ENCODE measurements around the gene KIZ.

KIZ gene

GRCh38 chr20:21181028-21181427 is 55.1 kb downstream of the KIZ start:
- DNase-seq, result no peak

GRCh38 chr20:21182832-21183563 is 57.1 kb downstream of the KIZ start:
- DNase-seq, result no peak

GRCh38 chr20:21183722-21184121 is 57.8 kb downstream of the KIZ start:
- no peak for DNase-seq

DNA sequence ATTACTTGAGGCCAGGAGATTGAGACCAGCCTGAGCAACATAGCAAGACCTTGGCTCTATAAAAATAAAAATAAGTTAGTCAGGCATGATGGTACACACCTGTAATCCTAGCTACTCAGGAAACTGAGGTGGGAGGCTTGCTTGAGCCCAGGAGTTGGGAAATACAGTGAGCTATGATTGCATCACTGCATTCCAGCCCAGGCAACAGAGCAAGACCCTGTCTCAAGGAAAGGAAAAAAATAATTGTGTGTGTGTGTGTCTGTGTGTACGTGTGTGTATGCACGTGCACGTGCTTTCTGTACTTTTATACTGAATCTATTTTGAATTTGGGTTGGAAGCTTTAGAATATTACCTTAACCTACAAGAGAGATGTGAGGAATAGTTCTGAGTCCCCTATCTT is 58.9 kb downstream of the KIZ start:
- DNase-seq, result no peak

GRCh38 chr20:21185849-21186248 is 60.0 kb downstream of the KIZ start:
- no peak for DNase-seq

- peak in 1 of 2 donors; percentile 2 for DNase-seq
These were observed 64.1 kb downstream of the KIZ start for GRCh38 chr20:21189761-21190523.

- no peak for DNase-seq
These were observed 65.0 kb downstream of the KIZ start for GRCh38 chr20:21190869-21191268.

DNA sequence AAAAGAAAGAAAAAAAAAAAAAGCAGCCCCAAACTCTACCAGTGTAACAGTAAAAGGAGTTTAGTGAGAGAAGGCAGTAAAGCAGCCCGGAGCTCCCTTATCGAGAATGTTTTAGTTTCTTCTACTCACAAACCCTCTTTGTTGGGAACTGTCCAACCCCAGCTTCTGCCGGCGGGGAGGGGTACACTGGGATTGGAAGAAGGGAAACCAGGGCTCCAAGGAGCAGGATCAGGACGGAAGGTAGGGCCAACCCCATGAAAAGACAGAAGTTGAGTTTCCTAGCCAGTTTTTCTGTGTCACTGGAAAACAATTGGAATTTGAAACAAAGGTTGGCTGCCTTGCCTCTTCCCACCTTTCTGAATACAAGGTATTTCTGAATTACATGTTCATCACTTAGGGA is 66.0 kb downstream of the KIZ start:
- DNase-seq, result no peak

DNA sequence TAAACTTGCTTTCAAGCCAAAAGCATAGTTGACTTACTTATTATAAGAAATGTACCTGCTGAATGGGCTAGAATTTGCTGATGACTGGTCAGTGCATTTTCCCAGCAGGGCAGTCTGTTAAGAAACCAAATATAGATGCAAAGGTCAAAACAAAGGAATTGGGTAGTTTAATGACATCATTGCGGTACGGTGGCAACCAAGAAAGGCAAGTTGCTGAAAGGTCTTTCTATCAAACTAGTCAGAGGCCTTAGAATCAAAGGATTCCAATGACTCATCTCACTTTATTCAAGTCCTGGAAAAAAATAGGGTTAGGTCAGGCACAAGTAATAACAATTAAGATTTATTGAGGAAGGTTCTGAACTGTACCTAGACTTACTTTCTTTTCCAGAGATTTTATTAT is 76.4 kb downstream of the KIZ start:
- no peak for DNase-seq

DNA sequence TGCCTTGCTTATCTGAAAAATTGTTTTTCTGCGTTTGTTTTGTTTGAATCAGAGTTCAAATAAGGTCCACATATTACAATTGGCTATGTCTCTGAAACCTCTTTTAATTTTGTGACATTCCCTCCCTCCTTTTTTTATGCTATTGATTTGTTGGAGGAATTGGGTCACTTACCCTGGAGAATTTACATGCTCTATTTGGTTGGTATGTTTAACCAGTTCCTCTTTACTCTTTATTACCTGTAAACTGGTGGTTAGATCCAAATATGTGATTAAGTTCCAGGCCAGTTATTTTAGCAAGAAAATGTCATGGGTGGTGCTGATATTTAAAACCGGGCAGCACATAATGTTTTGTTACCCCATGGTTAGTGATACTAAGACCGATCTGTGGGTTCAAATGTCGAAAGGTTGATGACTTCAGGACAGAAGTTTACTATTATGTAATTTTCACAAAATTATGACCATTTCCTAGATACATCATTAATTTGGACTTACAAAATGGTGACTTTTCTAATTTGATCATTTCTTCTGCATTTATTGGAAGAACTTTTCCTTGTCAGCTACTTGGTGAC is 77.3 kb downstream of the KIZ start:
- no peak for DNase-seq

GRCh38 chr20:21206584-21206983 is 80.7 kb downstream of the KIZ start:
- DNase-seq, result no peak

DNA sequence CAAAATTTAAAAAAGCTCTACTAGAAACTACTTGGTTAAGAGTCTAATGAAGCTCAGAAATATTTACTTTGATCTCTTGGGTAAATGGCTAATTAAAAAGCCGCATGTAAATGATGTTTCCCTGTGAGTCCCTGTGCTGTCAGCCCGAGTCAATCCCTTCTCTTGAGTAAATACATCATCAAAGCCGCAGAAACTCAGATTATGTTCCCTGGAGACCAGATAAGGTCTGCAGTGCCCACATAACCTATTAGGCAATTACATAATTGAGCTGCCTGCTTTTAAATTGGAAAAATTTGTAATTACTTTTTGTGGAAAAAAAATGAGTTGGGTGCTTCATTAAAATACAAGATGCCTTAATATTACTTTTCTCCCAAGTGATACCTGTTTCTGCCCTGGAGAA is 83.1 kb downstream of the KIZ start:
- no peak for DNase-seq

- no peak for DNase-seq
These were observed 83.8 kb downstream of the KIZ start for GRCh38 chr20:21209668-21210067.

GRCh38 chr20:21213691-21214090 is 87.8 kb downstream of the KIZ start:
- DNase-seq, result no peak

DNA sequence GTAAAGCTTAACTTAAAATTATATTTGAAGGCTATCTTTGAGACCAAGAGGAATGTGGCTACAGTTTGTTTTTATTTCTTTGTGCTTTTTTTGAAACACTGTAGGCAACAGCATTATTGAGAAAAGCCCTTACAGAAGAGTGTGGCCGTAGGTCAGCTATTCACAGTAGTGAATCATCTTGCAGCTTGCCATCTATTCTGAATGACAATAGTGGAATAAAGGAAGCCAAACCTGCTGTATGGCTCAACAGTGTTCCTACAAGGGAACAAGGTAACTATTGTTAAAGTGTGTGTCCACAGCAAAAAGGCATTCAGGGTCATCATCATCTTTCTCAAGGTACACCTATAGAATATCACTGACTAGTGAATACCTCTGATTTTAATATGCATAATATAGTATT is 88.5 kb downstream of the KIZ start:
- no peak for DNase-seq

DNA sequence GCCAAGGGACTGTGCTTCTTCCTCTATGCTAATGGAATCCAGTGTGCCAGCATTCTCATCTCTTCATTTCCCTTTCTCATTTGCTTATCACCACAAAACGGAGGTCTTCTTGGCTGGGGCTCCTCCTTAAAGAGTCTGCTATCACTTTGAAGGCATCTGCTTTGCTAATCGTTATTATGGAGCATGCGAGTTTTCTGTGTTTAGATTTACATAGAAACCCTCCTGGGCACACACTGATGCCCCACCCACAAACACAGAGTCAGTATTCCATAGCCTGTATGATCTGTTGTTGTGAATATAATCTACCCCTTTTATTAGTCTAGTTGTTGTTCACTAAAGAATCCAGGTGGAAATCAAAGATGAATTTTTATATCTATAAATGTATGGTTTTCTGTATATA is 93.8 kb downstream of the KIZ start:
- no peak for DNase-seq

- no peak for DNase-seq
These were observed 98.3 kb downstream of the KIZ start for GRCh38 chr20:21224217-21224616.

GRCh38 chr20:21225215-21225947 is 99.5 kb downstream of the KIZ start:
- no peak for DNase-seq

- DNase-seq, result no peak
These were observed 102.6 kb downstream of the KIZ start for GRCh38 chr20:21228511-21228910.

DNA sequence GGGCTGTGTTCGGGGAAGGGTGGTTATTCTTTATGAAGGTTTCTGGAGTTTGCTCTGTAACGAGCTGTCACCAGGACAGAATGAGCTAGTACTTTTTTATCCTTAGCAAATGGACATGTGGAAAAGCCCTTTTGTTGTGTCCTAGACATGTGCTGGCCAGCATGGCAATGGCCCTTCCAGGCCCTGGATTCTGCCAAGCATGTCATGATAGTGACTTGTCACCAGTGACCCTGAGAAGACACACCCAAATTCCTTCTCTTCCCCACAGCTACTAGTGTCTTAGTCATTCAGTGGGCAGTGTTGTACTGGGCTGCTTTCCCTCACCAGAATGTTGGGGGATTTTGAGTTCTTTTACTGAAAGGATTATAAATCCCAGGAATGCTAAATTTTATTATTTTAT is 103.3 kb downstream of the KIZ start:
- no peak for DNase-seq

GRCh38 chr20:21230220-21230619 is 104.3 kb downstream of the KIZ start:
- no peak for DNase-seq

- DNase-seq, result no peak
These were observed 104.8 kb downstream of the KIZ start for GRCh38 chr20:21230686-21231085.

GRCh38 chr20:21232546-21233280 is 106.8 kb downstream of the KIZ start:
- DNase-seq, result no peak

Measured in hippocampal formation (tissue), 2 donors.